DND-41 (cell line): Measurements from ENCODE around the gene EXOSC2.

ENCODE experiments used
- CTCF ChIP-seq: IDR thresholded peaks from 2 replicates; pipeline ENCODE4 v1.5.1; 2012; ENCODE audit warnings: borderline replicate concordance, low read length, moderate library complexity, mild to moderate bottlenecking; ENCODE audit not compliant: poor library complexity, severe bottlenecking; ENCODE audit errors: extremely low read depth
- EZH2 ChIP-seq: IDR thresholded peaks from 3 replicates; pipeline ENCODE4 v1.6.1; 2012; ENCODE audit warnings: borderline replicate concordance, low read depth, mild to moderate bottlenecking, moderate library complexity, low read length, inconsistent platforms; ENCODE audit not compliant: severe bottlenecking

DNA sequence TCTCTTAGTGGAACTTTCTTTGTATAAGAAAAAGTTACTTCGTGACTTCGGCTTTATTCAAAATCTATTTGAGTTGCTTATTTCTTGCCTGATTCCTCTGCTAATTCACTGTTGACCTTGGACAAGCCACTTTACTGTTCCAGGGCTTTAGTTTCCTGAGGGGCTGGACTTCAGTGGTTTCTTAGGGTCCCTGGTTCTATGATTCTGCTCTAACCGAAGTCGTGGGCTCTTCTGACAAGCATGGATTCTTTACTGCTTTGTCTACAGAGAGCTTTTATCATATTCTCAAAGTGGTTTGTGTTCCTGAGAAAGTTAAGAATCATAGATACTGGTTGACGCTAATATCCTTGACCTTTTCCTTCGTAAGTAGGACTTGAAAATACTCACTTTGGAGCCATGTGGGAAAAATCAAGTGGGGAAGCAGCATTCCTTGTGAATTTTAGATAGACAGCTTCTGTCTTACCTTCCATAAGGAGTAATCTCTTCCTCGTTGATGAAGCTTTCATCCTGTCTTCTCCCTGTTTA lies 21.1 kb downstream of the EXOSC2 start:
- TF ChIP-seq CTCF: no peak
- TF ChIP-seq EZH2: no peak
